ENCODE measurements around the gene MYLK.

The MYLK gene

DNA sequence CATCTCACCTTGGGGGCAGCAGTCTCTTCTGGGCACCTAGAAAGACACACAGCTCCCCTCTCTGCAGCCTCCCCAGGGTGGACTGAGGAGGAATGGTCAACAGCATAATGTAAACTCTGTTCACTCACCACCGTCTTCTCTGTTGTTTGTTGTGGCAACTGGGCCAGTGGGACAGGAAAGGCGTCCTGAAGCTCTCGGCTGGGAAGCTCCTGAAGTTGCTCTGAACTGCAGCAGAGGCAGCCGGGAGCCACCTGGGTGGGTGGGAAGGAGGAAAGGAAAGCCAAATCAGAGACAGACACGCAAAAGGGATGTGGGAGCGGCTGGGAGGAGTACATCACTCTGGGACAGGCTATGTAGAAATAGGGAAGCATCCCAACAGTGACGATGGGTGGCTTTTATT, 52.7 kb downstream of the MYLK start:
- no peak overlapping the region for H3K4me3 ChIP-seq (ENCODE audit: low read length)
- no peak for DNase-seq (ENCODE audit: low read depth)

GRCh38 chr3:123821920-123822319, 62.2 kb downstream of the MYLK start:
- TF ChIP-seq, protein P1, sequence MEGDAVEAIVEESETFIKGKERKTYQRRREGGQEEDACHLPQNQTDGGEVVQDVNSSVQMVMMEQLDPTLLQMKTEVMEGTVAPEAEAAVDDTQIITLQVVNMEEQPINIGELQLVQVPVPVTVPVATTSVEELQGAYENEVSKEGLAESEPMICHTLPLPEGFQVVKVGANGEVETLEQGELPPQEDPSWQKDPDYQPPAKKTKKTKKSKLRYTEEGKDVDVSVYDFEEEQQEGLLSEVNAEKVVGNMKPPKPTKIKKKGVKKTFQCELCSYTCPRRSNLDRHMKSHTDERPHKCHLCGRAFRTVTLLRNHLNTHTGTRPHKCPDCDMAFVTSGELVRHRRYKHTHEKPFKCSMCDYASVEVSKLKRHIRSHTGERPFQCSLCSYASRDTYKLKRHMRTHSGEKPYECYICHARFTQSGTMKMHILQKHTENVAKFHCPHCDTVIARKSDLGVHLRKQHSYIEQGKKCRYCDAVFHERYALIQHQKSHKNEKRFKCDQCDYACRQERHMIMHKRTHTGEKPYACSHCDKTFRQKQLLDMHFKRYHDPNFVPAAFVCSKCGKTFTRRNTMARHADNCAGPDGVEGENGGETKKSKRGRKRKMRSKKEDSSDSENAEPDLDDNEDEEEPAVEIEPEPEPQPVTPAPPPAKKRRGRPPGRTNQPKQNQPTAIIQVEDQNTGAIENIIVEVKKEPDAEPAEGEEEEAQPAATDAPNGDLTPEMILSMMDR (conservative IDR thresholded peaks at IDR 0.05; ENCODE audit: low read length) = no peak
- no peak for DNase-seq (ENCODE audit: low read depth)
- H3K4me3 ChIP-seq (ENCODE audit: low read length) = no peak overlapping the region

More for the DNA sequence above, 52.7 kb downstream of the MYLK start:
- TF ChIP-seq, protein P1 (conservative IDR thresholded peaks at IDR 0.05; ENCODE audit: low read length) = no peak

GRCh38 chr3:123819949-123820348, 64.2 kb downstream of the MYLK start:
- H3K4me3 ChIP-seq (ENCODE audit: low read length) = no peak overlapping the region
- DNase-seq (ENCODE audit: low read depth) = no peak
- TF ChIP-seq, protein P1 (conservative IDR thresholded peaks at IDR 0.05; ENCODE audit: low read length) = no peak

DNA sequence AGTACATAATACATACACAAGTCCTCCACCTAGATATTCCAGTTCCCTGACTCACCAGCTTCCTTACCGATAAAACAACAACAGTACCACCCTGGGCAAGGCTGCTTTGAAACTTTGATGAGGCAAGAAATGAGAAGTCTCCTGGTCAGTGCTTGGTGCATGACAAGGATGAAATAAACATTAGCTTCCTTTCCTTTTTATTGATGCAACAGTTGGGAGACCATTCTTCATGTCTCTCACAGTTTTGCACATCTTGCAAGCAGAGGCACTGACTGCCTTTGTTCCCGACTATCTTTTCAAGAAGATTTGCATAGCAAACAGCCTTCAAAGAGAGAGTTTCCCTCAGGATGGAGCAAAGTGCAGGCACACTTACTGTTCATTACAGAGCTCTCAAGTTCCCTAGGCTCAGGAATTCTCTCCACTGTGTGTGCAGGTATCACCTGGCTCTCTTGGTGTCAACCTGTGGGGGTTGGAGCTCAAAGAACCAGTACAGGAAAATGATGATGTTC, 65.2 kb downstream of the MYLK start:
- peak; percentile 60 for DNase-seq (ENCODE audit: low read depth)
- H3K4me3 ChIP-seq (ENCODE audit: low read length) = no peak overlapping the region
- TF ChIP-seq, protein P1 (conservative IDR thresholded peaks at IDR 0.05; ENCODE audit: low read length) = no peak

DNA sequence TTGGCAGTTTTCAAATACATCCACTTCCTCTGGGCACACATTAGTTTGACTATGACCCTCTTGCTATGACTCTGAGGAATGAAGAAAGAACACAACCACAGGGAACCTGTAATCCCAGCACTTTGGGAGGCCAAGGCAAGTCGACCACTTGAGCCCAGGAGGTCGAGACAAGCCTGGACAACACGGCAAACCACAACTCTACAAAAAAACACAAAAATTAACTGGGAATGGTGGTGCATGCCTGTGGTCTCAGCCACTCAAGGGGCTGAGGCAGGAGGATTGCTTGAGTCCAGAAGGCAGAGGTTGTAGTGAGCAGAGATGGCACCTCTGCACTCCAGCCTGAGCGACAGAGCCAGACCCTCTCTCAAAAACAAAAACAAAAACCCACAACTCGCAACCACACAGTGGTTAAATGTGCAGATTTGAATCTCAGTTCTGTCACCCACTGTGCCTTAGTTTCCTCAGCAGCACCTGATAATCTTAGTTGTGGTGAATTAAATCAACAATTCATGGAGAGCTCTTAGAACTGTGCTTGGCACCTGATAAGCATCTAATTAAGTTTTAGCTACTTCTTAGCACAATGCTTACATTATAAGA, 65.7 kb downstream of the MYLK start:
- H3K4me3 ChIP-seq (ENCODE audit: low read length) = no peak overlapping the region
- peak; percentile 73 for DNase-seq (ENCODE audit: low read depth)
- TF ChIP-seq, protein P1 (conservative IDR thresholded peaks at IDR 0.05; ENCODE audit: low read length) = no peak

GRCh38 chr3:123817413-123817812, 66.7 kb downstream of the MYLK start:
- peak; percentile 64 for DNase-seq (ENCODE audit: low read depth)
- no peak overlapping the region for H3K4me3 ChIP-seq (ENCODE audit: low read length)
- TF ChIP-seq, protein P1 (conservative IDR thresholded peaks at IDR 0.05; ENCODE audit: low read length) = no peak

- TF ChIP-seq, protein P1 (conservative IDR thresholded peaks at IDR 0.05; ENCODE audit: low read length) = no peak
- no peak overlapping the region for H3K4me3 ChIP-seq (ENCODE audit: low read length)
- DNase-seq (ENCODE audit: low read depth) = peak; percentile 99
Measured at GRCh38 chr3:123816673-123817207, 67.4 kb downstream of the MYLK start.

Measured in AG10803 (cell line).